Activated CD4-positive, alpha-beta T cell treated with anti-CD3 and anti-CD28 coated beads, Interleukin-2, amount 10 ng/mL, durations not matched to agents 24 days and 14 days (primary cell): ENCODE measurements around the gene STX8. TPM values are rescaled to one million over a fixed set of nuclear protein-coding genes. Genes with fewer than 3 reads are reported as not detected.
"Not testable (repeated sequence)": the region's sequence is repeated elsewhere in the genome, so short reads cannot be mapped to it uniquely, and the experiment has no call there.

Experiments used
- DNase-seq: peaks from one replicate; pipeline ENCODE4 v3.0.0; 2022
- H3K27ac Mint-ChIP-seq: one replicate; pipeline ENCODE4 v1.8.0; 2022; ENCODE audit warnings: mild to moderate bottlenecking, mixed read lengths
- H3K27me3 Mint-ChIP-seq: one replicate; pipeline ENCODE4 v1.8.0; 2022; ENCODE audit warnings: mixed read lengths
- H3K36me3 Mint-ChIP-seq: one replicate; pipeline ENCODE4 v1.8.0; 2022; ENCODE audit warnings: low read depth, mild to moderate bottlenecking, mixed read lengths
- H3K4me1 Mint-ChIP-seq: one replicate; pipeline ENCODE4 v1.8.0; 2021; ENCODE audit warnings: mixed read lengths
- H3K4me3 Mint-ChIP-seq: one replicate; pipeline ENCODE4 v1.8.0; 2022; ENCODE audit warnings: mild to moderate bottlenecking, moderate library complexity, mixed read lengths
- H3K9me3 Mint-ChIP-seq: one replicate; pipeline ENCODE4 v1.8.0; 2021; ENCODE audit warnings: mixed read lengths
- intact Hi-C: fragments of 100-400 bp; cut with micrococcal nuclease; formaldehyde crosslinking; loops from one replicate; pipeline ENCODE4 v1.15.1; 2023
- total RNA-seq: library from RNA; stranded (reverse); gene quantifications from 2 replicates; pipeline ENCODE4 v1.2.3, GENCODE V29; 2022

The STX8 gene
- total RNA-seq, 1 donor from 2014 or later: 45.9 TPM

DNA sequence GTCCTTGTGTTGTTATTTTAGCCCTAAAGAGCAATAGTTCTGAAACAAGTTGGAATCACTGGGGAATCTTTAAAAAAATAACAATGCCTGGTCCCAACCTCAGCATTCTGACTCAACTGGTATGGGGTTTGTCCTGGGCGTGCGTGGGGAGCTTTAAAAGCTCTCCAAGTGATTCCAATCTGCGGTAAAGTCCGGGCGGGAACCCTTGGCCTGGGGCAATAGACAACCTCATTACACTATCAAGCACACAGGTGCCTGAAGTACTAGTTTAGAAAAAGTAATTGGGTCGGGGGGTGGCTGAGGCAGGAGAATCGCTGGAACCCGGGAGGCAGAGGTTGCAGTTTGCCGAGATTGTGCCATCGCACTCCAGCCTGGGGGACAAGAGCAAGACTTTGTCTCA, 4.4 kb downstream of the STX8 start:
- intact Hi-C loops: loop anchor here (10.0 kb wide), 1 partner anchor 174 kb away; no protein-coding TSS in a partner anchor
- Mint-ChIP-seq H3K27me3 (no peaks in the 10 kb centered on the region), H3K4me3 (no peak overlapping the region), H3K27ac (no peak overlapping the region), H3K36me3 (peaks cover 25% of the 10 kb centered on the region), H3K4me1 (peaks cover 12% of the 10 kb centered on the region), H3K9me3 (no peaks in the 10 kb centered on the region)
- DNase-seq: no peak

DNA sequence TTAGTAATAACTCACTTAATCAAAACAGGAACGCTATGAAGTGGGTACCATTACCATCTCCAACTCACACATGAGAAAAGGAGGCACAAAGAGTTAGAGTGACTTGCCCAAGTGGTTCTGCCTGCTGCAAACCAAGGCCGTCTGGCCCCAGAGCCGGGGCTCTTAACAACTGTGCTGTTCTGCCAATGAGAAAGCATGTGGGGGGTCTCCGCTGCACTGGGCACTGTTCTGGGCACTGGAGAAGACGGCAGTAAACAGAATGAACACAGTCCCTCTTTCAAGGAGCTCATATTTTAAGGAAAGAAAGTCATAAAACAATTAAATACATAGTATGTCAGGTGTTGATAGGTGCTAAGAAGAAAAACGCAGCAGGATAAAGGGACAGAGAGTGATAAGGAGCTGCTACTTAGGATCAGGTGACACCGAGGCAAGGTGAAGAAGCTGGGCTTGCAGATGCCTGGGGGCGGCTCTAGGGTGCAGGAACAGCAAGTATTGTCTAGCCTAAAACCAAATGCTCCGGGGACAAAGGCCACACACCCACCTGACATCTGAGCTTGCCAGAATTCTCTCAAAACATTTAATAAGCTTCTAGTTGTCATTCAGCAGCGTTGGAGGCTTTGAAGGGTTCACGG, 6.5 kb downstream of the STX8 start:
- Mint-ChIP-seq H3K9me3 (no peaks in the 10 kb centered on the region), H3K4me1 (peaks cover 17% of the 10 kb centered on the region), H3K27me3 (no peaks in the 10 kb centered on the region), H3K4me3 (no peak overlapping the region), H3K36me3 (peaks cover 33% of the 10 kb centered on the region), H3K27ac (no peak overlapping the region)
- intact Hi-C loops: no loop called here
- no peak for DNase-seq

DNA sequence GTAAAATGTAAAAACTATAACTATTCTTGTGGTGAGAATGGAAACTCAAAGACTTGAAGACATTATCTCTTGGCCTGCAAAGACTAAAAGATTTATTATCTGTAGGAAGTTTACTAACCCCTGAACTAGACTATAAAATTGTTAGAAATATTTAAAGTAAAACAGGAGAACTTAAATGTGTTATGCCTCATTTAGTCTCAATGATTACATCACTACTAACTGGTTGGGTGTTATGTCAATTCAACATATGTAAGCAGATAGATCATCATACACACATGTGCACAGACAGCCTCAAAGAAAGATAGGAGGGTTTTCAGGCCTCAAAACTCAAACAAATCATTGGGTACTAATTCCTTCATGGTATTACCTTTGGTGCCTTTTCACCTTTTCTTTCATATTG, 7.6 kb downstream of the STX8 start:
- H3K9me3 Mint-ChIP-seq: no peaks in the 10 kb centered on the region
- H3K36me3 Mint-ChIP-seq: peaks cover 39% of the 10 kb centered on the region
- no peak overlapping the region for H3K27ac Mint-ChIP-seq
- H3K27me3 Mint-ChIP-seq: no peaks in the 10 kb centered on the region
- intact Hi-C loops: no loop called here
- peaks cover 18% of the 10 kb centered on the region for H3K4me1 Mint-ChIP-seq
- H3K4me3 Mint-ChIP-seq: no peak overlapping the region
- DNase-seq: no peak

GRCh38 chr17:9566739-9567138, 8.9 kb downstream of the STX8 start:
- H3K9me3 Mint-ChIP-seq, DNase-seq, H3K4me3 Mint-ChIP-seq, H3K27me3 Mint-ChIP-seq, H3K27ac Mint-ChIP-seq, intact Hi-C loops: not testable (repeated sequence)
- Mint-ChIP-seq H3K36me3 (peaks cover 46% of the 10 kb centered on the region), H3K4me1 (peaks cover 18% of the 10 kb centered on the region)

- no peaks in the 10 kb centered on the region for H3K27me3 Mint-ChIP-seq
- peaks cover 46% of the 10 kb centered on the region for H3K36me3 Mint-ChIP-seq
- peaks cover 18% of the 10 kb centered on the region for H3K4me1 Mint-ChIP-seq
- intact Hi-C loops: no loop called here
- H3K4me3 Mint-ChIP-seq: peak overlapping the region; percentile 9
- DNase-seq: no peak
- H3K27ac Mint-ChIP-seq: no peak overlapping the region
- H3K9me3 Mint-ChIP-seq: no peaks in the 10 kb centered on the region
Measured at GRCh38 chr17:9566067-9566466, 9.6 kb downstream of the STX8 start.

- no peak overlapping the region for H3K4me3 Mint-ChIP-seq
- no peak for DNase-seq
- H3K4me1 Mint-ChIP-seq: peaks cover 18% of the 10 kb centered on the region
- H3K36me3 Mint-ChIP-seq: peaks cover 39% of the 10 kb centered on the region
- H3K27me3 Mint-ChIP-seq: no peaks in the 10 kb centered on the region
- intact Hi-C loops: no loop called here
- no peak overlapping the region for H3K27ac Mint-ChIP-seq
- no peaks in the 10 kb centered on the region for H3K9me3 Mint-ChIP-seq
Measured at GRCh38 chr17:9564104-9564503, 11.5 kb downstream of the STX8 start.

- Mint-ChIP-seq H3K4me1 (no peaks in the 10 kb centered on the region), H3K9me3 (no peaks in the 10 kb centered on the region), H3K27me3 (no peaks in the 10 kb centered on the region), H3K4me3 (no peak overlapping the region), H3K36me3 (peaks cover 8% of the 10 kb centered on the region), H3K27ac (no peak overlapping the region)
- DNase-seq: no peak
- intact Hi-C loops: no loop called here
Measured at GRCh38 chr17:9557857-9558256, 17.8 kb downstream of the STX8 start.

GRCh38 chr17:9557161-9557755, 18.4 kb downstream of the STX8 start:
- Mint-ChIP-seq H3K9me3 (no peaks in the 10 kb centered on the region), H3K4me1 (no peaks in the 10 kb centered on the region), H3K27ac (no peak overlapping the region), H3K4me3 (no peak overlapping the region), H3K27me3 (no peaks in the 10 kb centered on the region), H3K36me3 (peaks cover 2% of the 10 kb centered on the region)
- DNase-seq: no peak
- intact Hi-C loops: no loop called here

- H3K4me3 Mint-ChIP-seq, H3K36me3 Mint-ChIP-seq, intact Hi-C loops, H3K27ac Mint-ChIP-seq, H3K9me3 Mint-ChIP-seq, H3K4me1 Mint-ChIP-seq, H3K27me3 Mint-ChIP-seq: not testable (repeated sequence)
- DNase-seq: peak; percentile 84
Measured at GRCh38 chr17:9554715-9555114, 20.9 kb downstream of the STX8 start.

DNA sequence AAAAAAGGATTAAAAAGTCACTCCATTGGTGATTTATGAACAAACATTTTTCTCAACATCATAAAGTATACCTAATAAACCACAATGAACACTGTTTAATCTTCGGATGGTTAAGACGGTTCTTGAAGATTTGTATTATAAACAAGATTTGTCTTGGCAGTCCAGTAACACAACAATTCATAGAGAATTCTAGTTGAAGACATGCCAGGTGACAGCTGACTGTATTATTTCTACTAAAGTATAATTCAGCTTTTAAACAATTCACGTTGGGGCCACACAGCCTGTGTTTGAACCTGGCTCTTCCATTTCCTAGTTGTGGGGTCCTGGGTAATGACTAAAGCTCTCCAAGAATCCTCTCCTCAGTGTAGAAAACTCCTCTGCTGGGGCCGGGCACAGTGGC, 22.0 kb downstream of the STX8 start:
- DNase-seq: no peak
- Mint-ChIP-seq H3K36me3 (peaks cover 1% of the 10 kb centered on the region), H3K27ac (no peak overlapping the region), H3K9me3 (no peaks in the 10 kb centered on the region), H3K4me3 (no peak overlapping the region), H3K27me3 (no peaks in the 10 kb centered on the region), H3K4me1 (peaks cover 3% of the 10 kb centered on the region)
- intact Hi-C loops: no loop called here

- Mint-ChIP-seq H3K9me3 (no peaks in the 10 kb centered on the region), H3K36me3 (peaks cover 1% of the 10 kb centered on the region), H3K4me1 (peaks cover 3% of the 10 kb centered on the region), H3K27ac (no peak overlapping the region), H3K27me3 (no peaks in the 10 kb centered on the region), H3K4me3 (no peak overlapping the region)
- no peak for DNase-seq
- intact Hi-C loops: no loop called here
Measured at GRCh38 chr17:9553181-9553580, 22.4 kb downstream of the STX8 start.

- Mint-ChIP-seq H3K4me3 (no peak overlapping the region), H3K4me1 (peaks cover 3% of the 10 kb centered on the region), H3K36me3 (no peaks in the 10 kb centered on the region), H3K27me3 (no peaks in the 10 kb centered on the region), H3K27ac (no peak overlapping the region), H3K9me3 (no peaks in the 10 kb centered on the region)
- intact Hi-C loops: no loop called here
- DNase-seq: no peak
Measured at GRCh38 chr17:9549215-9549614, 26.4 kb downstream of the STX8 start.

DNA sequence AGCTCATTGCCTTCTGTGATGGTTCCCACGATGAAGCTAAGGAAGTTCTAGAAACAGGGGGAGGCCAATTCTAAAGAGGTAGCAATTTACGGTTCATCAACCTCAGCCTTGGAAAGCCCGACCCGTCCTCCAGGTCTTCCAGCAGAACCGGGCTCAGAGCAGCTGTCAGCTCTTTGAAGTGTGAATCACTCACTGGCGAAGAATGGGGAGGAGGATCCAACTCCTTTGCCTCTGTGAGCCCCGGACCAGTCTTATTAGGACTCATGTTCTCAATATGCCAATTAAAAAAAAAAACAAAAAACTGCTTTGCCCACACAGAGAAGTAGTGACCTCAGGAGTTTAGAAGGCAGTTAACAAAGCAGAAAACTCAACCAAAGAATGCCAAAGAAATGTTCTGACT, 31.4 kb downstream of the STX8 start:
- Mint-ChIP-seq H3K9me3 (no peaks in the 10 kb centered on the region), H3K36me3 (peaks cover 5% of the 10 kb centered on the region), H3K4me1 (no peaks in the 10 kb centered on the region), H3K27me3 (no peaks in the 10 kb centered on the region), H3K4me3 (no peak overlapping the region), H3K27ac (no peak overlapping the region)
- DNase-seq: no peak
- intact Hi-C loops: no loop called here

GRCh38 chr17:9541718-9542117, 33.9 kb downstream of the STX8 start:
- no peak overlapping the region for H3K27ac Mint-ChIP-seq
- H3K4me1 Mint-ChIP-seq: no peaks in the 10 kb centered on the region
- DNase-seq: no peak
- no peak overlapping the region for H3K4me3 Mint-ChIP-seq
- intact Hi-C loops: no loop called here
- no peaks in the 10 kb centered on the region for H3K27me3 Mint-ChIP-seq
- H3K36me3 Mint-ChIP-seq: peaks cover 5% of the 10 kb centered on the region
- no peaks in the 10 kb centered on the region for H3K9me3 Mint-ChIP-seq

GRCh38 chr17:9538626-9539025, 37.0 kb downstream of the STX8 start:
- Mint-ChIP-seq H3K9me3 (no peaks in the 10 kb centered on the region), H3K36me3 (peaks cover 5% of the 10 kb centered on the region)
- no peak for DNase-seq

More at GRCh38 chr17:9538626-9539025, 37.0 kb downstream of the STX8 start:
- Mint-ChIP-seq H3K27me3 (no peaks in the 10 kb centered on the region), H3K4me3 (no peak overlapping the region), H3K27ac (no peak overlapping the region), H3K4me1 (no peaks in the 10 kb centered on the region)
- intact Hi-C loops: no loop called here
